ENCODE results near the gene FOXP1. TPM values are rescaled to one million over a fixed set of nuclear protein-coding genes. Genes with fewer than 3 reads are reported as not detected.

Gene FOXP1
- total and polyA plus RNA-seq, 2 of the 8 experiments (the other 6 are each of a cell fraction or from before 2014, with no cell fraction given) = 13.9 to 25.4 TPM

DNA sequence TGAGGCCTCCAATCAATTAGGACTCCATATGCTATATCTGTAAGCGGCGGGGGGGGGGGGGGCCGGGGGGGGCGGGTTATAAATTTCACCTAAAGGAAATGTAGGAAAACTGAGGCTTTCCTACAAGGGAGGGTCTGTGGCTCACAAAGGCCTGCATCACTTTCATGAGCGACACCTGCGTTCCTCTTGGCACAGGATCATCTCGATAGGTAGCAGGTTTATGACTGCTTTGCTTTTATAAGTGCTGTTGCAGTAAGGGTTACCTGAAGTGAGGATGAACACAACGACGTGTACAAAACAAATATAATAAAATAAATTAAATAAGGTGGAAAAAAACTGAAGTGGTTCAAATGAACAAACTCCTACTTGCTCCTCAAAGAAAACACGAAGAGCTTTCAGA lies 194.3 kb downstream of the FOXP1 start (continued):
- TF ChIP-seq USF2 (IDR thresholded peaks at IDR 0.05; ENCODE audit: low read length) (no peak), KDM1A (IDR thresholded peaks at IDR 0.05; ENCODE audit: borderline replicate concordance, low read length) (no peak), SP4 (IDR thresholded peaks at IDR 0.05; ENCODE audit: low read length) (no peak)

Data from H1 (cell line).